A673 (cell line): Measurements from ENCODE around the gene ATP2A3.

ENCODE experiments used
- EZH2 ChIP-seq: fragments of 200-600 bp; sonication (generic); IDR thresholded peaks from 2 replicates; pipeline ENCODE4 v1.6.1; 2017; ENCODE audit warnings: borderline replicate concordance, low read depth, mild to moderate bottlenecking, mixed read lengths, antibody characterized with exemption, low read length; ENCODE audit not compliant: poor library complexity, severe bottlenecking
- TF ChIP-seq, protein P1 (sequence below): fragments of 300-800, 200-600 bp; sonication (generic); conservative IDR thresholded peaks from 2 replicates; pipeline ENCODE4 v1.5.1; 2017; ENCODE audit warnings: low read depth, mild to moderate bottlenecking, antibody characterized with exemption, low read length, moderate library complexity, mixed read lengths

- TF ChIP-seq, protein P1, sequence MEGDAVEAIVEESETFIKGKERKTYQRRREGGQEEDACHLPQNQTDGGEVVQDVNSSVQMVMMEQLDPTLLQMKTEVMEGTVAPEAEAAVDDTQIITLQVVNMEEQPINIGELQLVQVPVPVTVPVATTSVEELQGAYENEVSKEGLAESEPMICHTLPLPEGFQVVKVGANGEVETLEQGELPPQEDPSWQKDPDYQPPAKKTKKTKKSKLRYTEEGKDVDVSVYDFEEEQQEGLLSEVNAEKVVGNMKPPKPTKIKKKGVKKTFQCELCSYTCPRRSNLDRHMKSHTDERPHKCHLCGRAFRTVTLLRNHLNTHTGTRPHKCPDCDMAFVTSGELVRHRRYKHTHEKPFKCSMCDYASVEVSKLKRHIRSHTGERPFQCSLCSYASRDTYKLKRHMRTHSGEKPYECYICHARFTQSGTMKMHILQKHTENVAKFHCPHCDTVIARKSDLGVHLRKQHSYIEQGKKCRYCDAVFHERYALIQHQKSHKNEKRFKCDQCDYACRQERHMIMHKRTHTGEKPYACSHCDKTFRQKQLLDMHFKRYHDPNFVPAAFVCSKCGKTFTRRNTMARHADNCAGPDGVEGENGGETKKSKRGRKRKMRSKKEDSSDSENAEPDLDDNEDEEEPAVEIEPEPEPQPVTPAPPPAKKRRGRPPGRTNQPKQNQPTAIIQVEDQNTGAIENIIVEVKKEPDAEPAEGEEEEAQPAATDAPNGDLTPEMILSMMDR = no peak
- no peak for TF ChIP-seq EZH2
Measured at GRCh38 chr17:3879591-3880417, 84.4 kb downstream of the ATP2A3 start.
